ENCODE data around the gene TJP1. TPM values are rescaled to one million over a fixed set of nuclear protein-coding genes. Genes with fewer than 3 reads are reported as not detected.

The TJP1 gene
- total RNA-seq, 1 donor from 2014 or later, result 89.3 TPM

DNA sequence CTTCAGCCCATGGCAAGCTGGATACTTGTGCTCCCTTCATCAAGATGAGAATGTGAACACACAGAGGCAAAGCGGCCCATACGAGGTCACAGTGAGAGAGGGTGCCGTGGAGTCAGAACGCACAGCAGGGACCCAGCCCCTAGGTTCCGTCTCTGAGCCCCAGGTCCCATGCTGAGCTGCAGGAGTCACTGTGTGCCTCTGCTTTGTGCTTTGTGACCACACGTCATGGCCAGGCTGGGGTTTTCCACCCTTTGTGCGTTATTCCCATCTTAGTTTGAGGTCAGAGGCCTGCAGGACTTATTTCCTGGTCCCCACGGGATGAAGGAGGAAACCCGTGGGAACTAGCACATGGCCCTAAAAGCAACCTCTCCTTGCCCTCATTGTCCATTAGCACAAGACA is 140.3 kb downstream of the TJP1 start:
- Mint-ChIP-seq H3K36me3 (no peaks in the 10 kb centered on the region), H3K4me1 (ENCODE audit: unreplicated experiment) (peaks cover 10% of the 10 kb centered on the region), H3K4me3 (no peak overlapping the region), H3K9me3 (no peaks in the 10 kb centered on the region), H3K27me3 (peaks cover 10% of the 10 kb centered on the region), H3K27ac (no peak overlapping the region)
- TF ChIP-seq, protein P1, sequence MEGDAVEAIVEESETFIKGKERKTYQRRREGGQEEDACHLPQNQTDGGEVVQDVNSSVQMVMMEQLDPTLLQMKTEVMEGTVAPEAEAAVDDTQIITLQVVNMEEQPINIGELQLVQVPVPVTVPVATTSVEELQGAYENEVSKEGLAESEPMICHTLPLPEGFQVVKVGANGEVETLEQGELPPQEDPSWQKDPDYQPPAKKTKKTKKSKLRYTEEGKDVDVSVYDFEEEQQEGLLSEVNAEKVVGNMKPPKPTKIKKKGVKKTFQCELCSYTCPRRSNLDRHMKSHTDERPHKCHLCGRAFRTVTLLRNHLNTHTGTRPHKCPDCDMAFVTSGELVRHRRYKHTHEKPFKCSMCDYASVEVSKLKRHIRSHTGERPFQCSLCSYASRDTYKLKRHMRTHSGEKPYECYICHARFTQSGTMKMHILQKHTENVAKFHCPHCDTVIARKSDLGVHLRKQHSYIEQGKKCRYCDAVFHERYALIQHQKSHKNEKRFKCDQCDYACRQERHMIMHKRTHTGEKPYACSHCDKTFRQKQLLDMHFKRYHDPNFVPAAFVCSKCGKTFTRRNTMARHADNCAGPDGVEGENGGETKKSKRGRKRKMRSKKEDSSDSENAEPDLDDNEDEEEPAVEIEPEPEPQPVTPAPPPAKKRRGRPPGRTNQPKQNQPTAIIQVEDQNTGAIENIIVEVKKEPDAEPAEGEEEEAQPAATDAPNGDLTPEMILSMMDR (conservative IDR thresholded peaks at IDR 0.05), result no peak
- DNase-seq (ENCODE audit: extremely low spot score, unreplicated experiment), result no peak

DNA sequence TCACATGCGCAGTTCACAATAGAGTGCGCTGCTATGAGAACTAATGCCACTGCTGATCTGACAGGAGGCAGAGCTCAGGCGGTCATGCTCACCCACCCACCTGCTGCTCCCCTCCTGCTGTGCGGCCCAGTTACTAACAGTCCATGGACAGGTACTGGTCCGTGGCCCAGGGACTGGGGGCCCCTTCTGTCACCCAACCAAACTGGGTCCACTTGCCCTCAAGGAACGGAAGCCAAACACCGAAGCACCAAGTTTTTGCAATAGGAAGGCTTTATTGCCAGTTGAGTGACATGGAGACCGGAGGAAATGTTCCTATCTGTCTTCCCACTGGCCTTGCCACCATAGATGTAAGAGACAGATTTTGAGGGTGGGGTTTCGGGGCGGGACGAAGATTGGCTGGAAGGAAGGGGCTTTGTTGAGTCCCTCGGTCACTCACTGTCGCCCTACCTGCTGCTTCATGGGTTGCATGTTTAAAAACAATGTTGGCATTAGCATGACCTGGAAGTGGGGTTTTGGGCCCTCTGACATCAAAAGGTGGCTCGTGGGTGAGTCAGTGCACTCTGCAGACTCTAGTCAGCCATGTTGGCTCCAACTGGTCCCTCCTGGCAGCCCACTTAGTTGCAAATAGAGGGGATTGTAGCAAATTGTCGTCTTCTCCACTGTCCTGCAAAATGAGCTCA is 141.0 kb downstream of the TJP1 start:
- Mint-ChIP-seq H3K27ac (no peak overlapping the region), H3K4me1 (ENCODE audit: unreplicated experiment) (peaks cover 13% of the 10 kb centered on the region), H3K4me3 (no peak overlapping the region), H3K27me3 (peaks cover 12% of the 10 kb centered on the region), H3K36me3 (no peaks in the 10 kb centered on the region), H3K9me3 (no peaks in the 10 kb centered on the region)
- TF ChIP-seq, protein P1 (conservative IDR thresholded peaks at IDR 0.05), result no peak
- DNase-seq (ENCODE audit: extremely low spot score, unreplicated experiment), result no peak

DNA sequence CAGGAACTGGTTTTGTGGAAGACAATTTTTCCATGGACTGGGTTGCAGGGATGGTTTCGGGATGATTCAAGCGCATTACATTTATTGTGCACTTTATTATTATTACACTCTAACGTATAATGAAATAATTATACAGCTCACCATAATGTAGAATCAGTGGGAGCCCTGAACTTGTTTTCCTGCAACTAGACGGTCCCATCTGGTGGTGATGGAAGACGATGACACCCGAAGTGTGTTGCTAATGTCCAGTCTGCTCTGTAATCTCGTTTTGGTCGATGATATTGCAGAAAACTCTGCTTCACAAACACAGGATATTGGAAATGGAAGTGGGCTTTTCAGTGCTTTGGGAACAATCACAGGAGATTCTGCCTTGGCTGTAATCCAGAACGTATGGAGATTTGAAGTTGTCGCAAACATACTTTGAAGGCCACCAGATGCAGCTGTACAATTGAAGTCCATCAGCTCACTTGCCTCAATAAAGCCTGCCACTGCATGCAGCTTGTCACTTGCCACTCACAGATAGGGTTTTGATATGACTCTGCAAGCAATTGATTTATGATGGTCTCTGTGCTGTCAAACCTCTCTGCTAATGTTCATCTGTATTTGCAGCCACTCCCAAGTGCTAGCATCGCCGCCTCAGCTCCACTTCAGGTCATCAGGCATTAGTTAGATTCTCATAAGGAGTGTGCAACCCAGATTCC is 141.7 kb downstream of the TJP1 start:
- Mint-ChIP-seq H3K4me1 (ENCODE audit: unreplicated experiment) (peaks cover 13% of the 10 kb centered on the region), H3K27me3 (peaks cover 12% of the 10 kb centered on the region), H3K27ac (no peak overlapping the region), H3K9me3 (no peaks in the 10 kb centered on the region), H3K36me3 (no peaks in the 10 kb centered on the region), H3K4me3 (no peak overlapping the region)
- TF ChIP-seq, protein P1 (conservative IDR thresholded peaks at IDR 0.05), result no peak
- DNase-seq (ENCODE audit: extremely low spot score, unreplicated experiment), result no peak

GRCh38 chr15:29678504-29679034 is 143.7 kb downstream of the TJP1 start:
- H3K27ac Mint-ChIP-seq, result peak overlapping the region; percentile 31
- DNase-seq (ENCODE audit: extremely low spot score, unreplicated experiment), result no peak
- no peaks in the 10 kb centered on the region for H3K9me3 Mint-ChIP-seq
- H3K27me3 Mint-ChIP-seq, result peaks cover 17% of the 10 kb centered on the region
- H3K36me3 Mint-ChIP-seq, result no peaks in the 10 kb centered on the region
- peak overlapping the region; percentile 11 for H3K4me3 Mint-ChIP-seq
- peaks cover 13% of the 10 kb centered on the region for H3K4me1 Mint-ChIP-seq (ENCODE audit: unreplicated experiment)
- TF ChIP-seq, protein P1 (conservative IDR thresholded peaks at IDR 0.05), result no peak

DNA sequence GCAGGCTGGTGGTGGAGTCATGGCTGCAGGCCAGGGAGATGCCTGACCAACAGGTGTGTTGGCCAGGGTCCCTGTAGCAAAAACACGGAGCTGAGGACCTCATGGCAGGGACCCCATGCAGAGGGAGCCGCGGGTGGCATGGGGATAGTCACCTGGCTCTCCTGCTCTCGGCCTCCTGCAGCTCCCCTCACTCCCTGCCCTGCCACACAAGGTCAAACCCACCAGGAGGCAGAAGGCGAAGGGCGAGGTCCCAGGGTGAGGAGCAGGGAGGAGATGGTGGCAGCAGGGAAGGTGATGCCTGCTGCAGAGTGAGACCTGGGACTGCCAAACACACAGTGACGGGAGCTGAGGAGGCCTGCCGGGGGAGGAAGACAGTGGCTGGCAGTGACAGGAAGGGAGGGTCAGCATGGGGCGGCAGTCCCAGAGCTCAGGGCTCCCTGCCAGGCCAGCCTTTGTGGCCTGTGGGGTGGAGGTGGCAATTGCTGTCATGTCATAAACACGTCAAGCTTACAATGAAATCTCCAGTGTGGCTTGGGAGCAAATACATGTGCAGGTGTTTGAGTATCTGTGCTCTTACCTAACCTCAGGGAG is 144.3 kb downstream of the TJP1 start:
- H3K4me1 Mint-ChIP-seq (ENCODE audit: unreplicated experiment), result peaks cover 13% of the 10 kb centered on the region
- H3K4me3 Mint-ChIP-seq, result peak overlapping the region; percentile 11
- H3K27me3 Mint-ChIP-seq, result peaks cover 19% of the 10 kb centered on the region
- no peaks in the 10 kb centered on the region for H3K36me3 Mint-ChIP-seq
- H3K9me3 Mint-ChIP-seq, result no peaks in the 10 kb centered on the region
- DNase-seq (ENCODE audit: extremely low spot score, unreplicated experiment), result no peak
- peak overlapping the region; percentile 31 for H3K27ac Mint-ChIP-seq
- TF ChIP-seq, protein P1 (conservative IDR thresholded peaks at IDR 0.05), result no peak
